DMS79 (cell line): Measurements from ENCODE around the gene FCN2.

Source experiments
- DNase-seq: peaks from one replicate; lab custom pipeline; 2025; lab: John Stamatoyannopoulos, UW

Gene FCN2

GRCh38 chr9:134888603-134889190, 8.1 kb downstream of the FCN2 start:
- DNase-seq, result no peak

DNA sequence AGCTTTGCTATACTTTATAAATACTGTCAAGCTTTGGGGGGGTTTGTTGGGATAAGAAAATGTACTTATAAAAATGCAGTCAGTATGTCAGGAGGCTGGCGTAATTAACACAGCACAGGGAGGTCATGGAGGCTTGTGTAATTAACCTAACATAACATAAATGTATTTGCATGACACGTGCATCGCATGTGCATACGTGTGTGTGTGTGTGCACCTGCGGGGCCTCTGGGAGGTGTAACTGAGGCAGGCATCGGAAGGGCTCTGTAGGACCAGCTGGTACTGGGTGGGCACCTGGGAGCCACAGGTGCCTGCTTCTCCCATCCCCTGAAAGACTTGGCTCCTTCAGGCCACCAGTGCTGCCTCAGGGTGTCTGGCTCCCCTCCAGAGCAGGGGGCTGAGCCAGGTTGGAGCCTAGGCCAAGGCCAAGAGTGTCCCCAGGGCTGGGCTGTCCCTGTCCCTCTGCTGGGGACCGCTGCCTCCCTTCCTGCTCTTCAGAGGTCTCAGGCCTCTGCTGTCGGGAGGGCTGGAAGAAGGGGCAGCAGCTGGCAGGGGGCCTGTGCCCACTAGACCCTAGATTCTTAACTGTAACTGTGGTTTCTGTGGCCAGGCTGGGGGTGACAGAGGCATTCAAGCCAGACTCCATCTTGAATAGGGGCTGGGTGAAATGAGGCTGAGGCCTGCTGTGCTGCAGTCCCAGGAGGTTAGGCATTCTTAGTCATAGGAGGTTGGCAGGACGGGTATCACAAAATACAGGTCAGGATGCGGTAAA, 9.0 kb downstream of the FCN2 start:
- no peak for DNase-seq

DNA sequence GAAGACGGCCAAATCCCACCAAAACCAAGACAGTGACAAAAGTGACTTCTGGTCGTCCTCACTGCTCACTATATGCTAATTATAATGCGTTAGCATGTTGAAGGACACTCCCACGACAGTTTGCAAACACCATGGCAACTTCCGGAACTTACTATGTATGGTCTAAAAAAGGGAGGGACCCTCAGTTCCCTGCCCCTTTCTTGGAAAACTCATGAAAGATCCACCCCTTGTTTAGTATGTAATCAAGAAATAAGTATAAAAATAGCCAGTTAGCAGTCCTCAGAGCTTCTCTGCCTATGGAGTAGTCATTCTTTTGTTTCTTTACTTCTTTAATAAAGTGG, 9.5 kb downstream of the FCN2 start:
- no peak for DNase-seq

DNA sequence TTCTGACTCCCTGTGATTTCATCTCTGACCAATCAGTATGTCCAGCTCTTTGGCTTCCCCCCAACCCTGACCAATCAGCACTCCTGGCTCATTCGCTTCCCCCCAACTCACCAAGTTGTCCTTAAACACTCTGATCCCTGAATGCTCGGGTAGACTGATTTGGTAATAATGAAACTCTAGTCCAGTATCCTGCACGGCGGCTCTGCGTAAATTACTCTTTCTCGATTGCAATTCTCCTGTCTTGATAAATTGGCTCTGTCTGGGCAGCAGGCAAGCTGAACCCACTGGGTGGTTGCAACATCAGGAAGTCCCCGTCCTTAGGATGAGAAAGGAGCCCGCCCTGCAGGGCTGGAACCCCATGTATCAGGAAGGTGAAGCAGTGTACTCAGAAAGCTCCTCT, 10.4 kb downstream of the FCN2 start:
- DNase-seq, result no peak

DNA sequence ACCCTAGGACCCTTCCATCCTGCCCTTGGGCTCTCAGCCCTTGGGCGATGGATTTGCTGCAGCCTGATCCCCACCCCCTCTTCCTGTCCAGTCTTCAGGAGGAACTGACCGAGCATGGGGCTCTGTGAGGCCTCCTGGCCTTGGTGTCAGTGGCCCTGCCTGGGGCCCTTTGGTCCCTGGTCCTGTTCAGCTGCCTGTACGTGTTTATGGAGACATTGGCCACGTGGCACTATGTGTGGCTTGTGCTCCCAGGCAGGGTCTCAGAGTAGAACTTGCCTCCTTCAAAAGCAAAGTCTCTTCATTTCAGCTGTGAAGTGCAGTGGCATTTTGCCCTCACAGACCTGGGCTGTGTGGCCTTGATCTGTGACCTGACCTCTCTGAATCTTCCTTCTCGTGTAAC, 11.1 kb downstream of the FCN2 start:
- no peak for DNase-seq

DNA sequence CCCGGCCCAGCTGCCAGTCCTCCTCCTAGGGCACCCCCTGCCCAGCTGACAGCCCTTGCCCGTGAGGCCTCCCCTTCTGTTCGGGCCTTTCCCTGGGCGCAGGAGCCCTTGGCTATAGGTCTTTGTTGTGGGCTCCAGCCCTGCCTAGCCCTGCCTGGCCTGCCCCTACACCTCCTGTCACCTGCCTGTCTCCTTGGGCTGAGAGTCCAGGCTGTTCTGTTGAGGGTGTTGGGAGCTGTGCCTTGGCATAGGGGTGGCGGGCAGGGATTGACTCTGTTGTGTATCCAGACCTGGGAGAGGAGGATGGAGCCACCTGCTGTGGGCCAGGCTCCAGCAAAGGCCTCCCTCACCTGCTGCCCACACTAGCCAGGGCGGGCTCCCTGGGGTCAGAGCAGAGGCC, 11.6 kb downstream of the FCN2 start:
- DNase-seq, result no peak

DNA sequence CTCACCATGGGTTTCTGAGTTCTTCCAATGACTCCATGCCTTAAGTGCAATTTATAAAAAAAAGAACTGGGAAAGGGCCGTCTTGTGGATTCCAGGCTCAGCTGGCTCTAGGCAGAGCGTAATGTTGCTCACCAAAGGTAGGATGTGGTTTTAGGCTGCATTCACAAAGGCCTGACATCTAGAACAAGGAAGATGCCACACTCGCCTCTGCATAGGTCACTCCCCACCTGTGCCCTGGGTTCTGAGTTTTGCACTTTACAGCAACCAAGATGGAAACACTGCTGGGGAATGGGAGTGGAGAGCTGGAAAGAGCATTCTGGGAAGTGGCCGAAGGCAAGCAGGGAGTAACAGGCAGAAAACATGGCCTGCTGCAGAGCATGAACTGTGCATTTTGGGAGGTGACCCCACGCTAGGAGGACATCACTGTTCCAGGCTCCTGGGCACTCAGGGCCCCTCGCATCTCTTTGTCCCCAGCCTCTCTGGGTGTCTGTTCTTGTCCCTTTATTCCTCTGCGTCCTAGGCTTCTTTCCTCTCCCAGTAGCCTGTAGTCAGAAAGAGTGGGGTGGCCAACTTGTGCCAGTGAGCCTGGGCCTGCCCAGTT, 12.3 kb downstream of the FCN2 start:
- DNase-seq, result no peak

DNA sequence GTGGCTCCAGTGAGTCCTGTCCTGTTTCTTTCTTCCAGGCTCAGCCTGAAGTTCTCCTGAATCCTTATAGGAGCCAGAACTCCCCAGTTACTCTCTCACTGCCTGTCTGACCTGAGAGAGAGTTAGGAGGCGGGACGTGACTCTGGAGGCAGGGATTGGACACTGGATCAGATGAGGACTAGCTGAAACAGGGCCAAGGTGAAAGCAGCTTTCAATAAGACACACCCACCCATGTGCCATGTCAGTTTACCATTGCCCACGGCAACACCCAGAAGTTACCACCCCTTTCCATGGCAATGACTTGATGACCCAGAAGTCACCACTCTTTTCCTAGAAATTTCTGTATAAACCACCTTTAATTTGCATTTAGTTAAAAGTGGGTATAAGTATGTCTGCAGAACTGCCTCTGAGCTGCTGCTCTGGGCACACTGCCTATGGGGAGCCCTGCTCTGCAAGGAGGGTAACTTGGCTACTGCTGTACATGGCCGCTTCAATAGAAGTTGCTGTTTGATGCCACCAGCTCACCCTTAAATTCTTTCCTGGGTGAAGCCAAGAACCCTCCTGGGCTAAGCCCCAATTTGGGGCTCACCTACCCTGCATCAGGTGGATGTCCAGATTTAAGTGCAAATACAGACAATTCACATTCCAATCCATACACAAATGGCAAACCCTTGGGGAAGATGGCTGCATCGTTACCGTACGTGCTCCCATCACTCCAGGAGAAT, 13.7 kb downstream of the FCN2 start:
- DNase-seq, result no peak

DNA sequence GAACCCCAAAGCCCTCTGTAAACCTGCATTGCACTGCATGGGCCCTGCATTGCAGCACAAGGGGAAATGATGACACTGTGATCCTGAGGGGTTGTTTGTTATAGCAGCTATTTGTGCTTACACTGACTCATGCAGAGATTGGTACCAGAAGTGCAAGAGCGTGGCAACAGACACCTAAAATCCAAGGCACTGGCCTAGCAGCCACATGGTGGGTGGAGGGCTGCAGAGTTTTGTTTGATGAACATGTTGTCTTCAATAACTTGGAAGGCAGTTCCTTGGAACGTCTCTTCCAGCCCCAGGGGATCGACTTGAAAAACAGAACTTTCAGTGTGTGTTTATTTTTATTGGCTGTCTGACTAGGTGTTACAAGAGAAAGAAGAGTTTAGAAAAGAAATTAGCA, 14.5 kb downstream of the FCN2 start:
- DNase-seq, result no peak

- no peak for DNase-seq
Measured at GRCh38 chr9:134895567-134895907, 14.9 kb downstream of the FCN2 start.

GRCh38 chr9:134895908-134896833, 15.6 kb downstream of the FCN2 start:
- peak; percentile 93 for DNase-seq

DNA sequence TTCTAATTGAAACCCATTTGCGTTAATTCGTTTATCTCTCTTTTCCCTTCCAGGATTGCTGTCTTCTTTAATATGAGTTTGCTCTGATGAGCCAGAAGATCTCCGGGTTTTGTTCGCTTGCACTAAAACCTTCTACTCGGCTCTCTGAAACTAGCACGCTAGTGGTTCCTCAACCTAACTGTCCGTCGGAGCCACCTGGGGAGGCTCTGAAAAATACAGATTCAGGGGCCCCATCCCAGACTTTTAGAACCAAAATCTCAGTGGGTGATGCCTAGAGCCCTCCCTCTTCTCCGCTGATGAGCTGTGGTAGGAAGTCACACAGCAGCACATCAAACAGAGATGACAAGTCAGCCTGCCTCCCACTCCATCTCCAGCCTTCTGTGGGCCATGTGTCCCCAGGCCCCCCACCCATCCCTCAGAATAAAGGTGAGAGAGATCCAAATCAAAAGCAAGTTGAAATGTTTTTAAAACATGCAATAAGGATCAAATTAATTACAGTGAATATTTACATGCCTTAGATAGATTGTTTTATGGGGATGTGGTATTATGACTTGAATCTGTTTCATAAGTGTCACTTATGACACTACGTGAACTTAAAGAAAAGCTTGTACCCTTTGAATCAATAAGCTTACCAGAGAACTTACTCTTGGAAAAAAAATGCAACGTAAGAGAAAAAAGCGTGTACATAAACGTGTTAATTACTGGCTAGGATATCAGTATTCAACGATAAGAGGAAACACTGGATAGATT, 16.4 kb downstream of the FCN2 start:
- DNase-seq, result no peak

DNA sequence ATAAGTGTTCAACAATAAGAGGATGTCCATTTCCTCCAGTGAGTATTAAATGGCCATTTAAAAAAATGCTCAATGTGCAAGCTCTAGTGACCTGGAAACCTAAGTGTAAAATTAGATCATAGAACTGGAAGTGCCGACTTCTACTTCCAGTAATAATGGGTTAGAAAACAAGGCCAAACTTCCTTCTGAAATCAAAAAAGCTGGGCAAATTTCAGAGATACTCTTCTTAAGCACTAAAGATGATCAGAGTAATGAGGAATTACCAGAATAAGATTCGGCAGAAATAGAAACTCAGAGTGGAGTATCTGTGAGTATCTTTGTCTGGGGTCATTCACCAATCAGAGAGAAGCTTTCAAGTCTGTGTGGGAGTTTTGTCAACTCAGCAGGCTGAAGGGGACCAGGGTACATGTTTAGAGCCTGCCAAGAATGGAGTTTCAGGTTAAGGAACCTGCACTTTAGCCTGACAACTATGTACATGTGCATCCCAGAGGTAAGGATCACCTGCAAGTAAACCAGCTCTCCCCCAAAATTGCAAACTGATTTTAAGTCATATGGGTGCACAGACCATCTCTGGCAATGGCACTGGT, 17.1 kb downstream of the FCN2 start:
- DNase-seq, result peak; percentile 8

DNA sequence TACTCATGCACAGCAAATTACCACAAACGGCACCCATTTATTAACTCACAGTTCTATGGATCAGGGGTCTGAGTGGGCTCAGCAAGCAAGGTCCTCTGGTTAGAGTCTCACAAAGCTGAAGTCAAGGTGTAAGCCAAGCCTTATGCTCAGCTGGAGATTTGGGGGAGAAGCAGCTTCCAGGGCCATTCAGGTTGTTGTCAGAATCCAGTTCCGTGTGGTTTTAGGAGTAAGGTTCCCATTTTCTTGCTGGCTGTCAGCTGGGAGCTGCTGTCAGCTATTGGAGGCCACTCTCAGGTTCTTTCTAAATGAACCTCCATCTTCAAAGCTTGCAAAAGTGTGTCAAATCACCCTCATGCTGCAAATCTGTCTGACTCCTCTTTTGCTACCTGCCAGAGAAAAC, 17.7 kb downstream of the FCN2 start:
- no peak for DNase-seq

DNA sequence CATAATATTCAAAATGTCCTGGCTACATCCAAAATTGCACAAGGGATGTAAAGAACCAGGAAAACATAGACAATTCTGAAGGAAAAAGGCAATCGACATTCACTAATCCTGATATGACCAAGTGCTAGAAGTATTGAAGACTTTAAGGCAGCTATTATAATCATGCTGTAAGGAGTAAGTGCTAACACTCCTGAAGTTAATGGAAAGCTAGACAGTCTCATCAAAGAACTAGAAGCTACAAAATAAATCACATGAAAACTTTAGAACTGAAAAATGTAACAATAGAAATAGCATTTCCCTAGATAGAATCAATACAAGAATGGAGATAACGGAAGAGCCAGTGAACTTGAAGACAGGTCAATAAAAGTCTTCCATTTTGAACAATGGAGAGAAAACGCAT, 18.6 kb downstream of the FCN2 start:
- no peak for DNase-seq

DNA sequence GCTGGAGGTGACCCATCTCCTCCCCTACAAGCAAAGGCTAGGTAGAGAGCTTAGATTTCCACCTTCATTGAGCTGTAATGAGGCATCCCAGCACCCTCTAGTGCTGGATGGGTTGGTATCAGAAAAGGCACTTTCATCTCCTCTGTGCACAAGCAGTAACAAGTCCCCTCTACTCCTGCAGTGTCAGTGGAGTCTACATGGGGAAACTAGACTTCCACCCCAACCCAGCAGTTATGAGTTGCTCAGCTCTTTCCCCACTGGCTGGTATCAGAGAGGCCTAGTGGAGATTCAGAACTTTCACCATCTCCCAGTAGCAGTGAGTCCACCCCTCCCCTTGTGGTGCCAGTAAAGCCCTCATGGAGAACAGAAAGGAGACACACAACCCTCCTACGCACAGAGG, 19.2 kb downstream of the FCN2 start:
- DNase-seq, result no peak

DNA sequence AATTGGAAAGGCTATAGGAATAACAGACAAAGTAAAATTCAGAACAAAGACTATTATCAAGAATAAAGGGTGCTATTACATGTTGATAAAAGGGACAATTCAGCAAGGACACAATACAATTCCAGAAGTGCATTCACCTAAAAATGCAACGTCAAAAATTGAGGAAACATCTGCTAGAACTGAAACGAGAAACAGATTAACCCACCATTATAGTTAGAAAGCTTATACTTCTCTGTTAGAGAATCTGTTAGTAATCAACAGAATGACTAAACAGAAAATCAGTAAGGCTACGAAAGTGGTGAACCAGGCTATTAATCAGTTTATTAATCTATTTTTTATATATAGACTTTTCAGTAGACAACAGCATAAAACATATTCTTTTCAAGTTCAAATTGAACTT, 22.3 kb downstream of the FCN2 start:
- no peak for DNase-seq

GRCh38 chr9:134908524-134909309, 28.1 kb downstream of the FCN2 start:
- no peak for DNase-seq

GRCh38 chr9:134909511-134910481, 29.2 kb downstream of the FCN2 start:
- no peak for DNase-seq
